HEK293T (cell line): ENCODE data around the gene MAGIX.
"Not testable (repeated sequence)": the region's sequence is repeated elsewhere in the genome, so short reads cannot be mapped to it uniquely, and the experiment has no call there.

Experiments
- CTCF ChIA-PET: fragments of 350-600 bp; formaldehyde crosslinking; extraction: SDS; loops from one replicate; lab custom pipeline; 2021; ENCODE audit warnings: antibody characterized with exemption, inconsistent platforms; lab: Yijun Ruan, JAX
- POLR2A ChIA-PET: fragments of 350-600 bp; formaldehyde crosslinking; extraction: SDS; loops from one replicate; lab custom pipeline; 2020; ENCODE audit warnings: antibody characterized with exemption, inconsistent platforms; lab: Yijun Ruan, JAX
- DNase-seq: peaks from one replicate; pipeline ENCODE4 v3.0.0; 2012; ENCODE audit warnings: mixed read lengths; ENCODE audit errors: extremely low spot score
- ARNT ChIP-seq: fragments of 450-650 bp; IDR thresholded peaks from 2 replicates; pipeline ENCODE4 v1.6.1; 2017; ENCODE audit warnings: mild to moderate bottlenecking
- BHLHE40 ChIP-seq: fragments of 450-650 bp; IDR thresholded peaks from 2 replicates; pipeline ENCODE4 v1.6.1; 2016; ENCODE audit warnings: mild to moderate bottlenecking, moderate library complexity, borderline replicate concordance
- CTBP1 ChIP-seq: fragments of 450-650 bp; IDR thresholded peaks from 2 replicates; pipeline ENCODE4 v1.6.1; 2016; ENCODE audit warnings: borderline replicate concordance
- ELF4 ChIP-seq: fragments of 450-650 bp; IDR thresholded peaks from 2 replicates; pipeline ENCODE4 v1.6.1; 2017; ENCODE audit warnings: antibody characterized with exemption
- FOXA1 ChIP-seq: fragments of 450-650 bp; IDR thresholded peaks from 2 replicates; pipeline ENCODE4 v1.6.1; 2016; ENCODE audit warnings: mild to moderate bottlenecking
- FOXK2 ChIP-seq: fragments of 450-650 bp; IDR thresholded peaks from 2 replicates; pipeline ENCODE4 v1.6.1; 2016; ENCODE audit warnings: mild to moderate bottlenecking
- FOXM1 ChIP-seq: fragments of 450-650 bp; IDR thresholded peaks from 2 replicates; pipeline ENCODE4 v1.6.1; 2017; ENCODE audit warnings: mild to moderate bottlenecking, borderline replicate concordance
- HDGF ChIP-seq: fragments of 450-650 bp; IDR thresholded peaks from 2 replicates; pipeline ENCODE4 v1.6.1; 2017; ENCODE audit warnings: antibody characterized with exemption, borderline replicate concordance
- L3MBTL2 ChIP-seq: fragments of 450-650 bp; conservative IDR thresholded peaks from 2 replicates; pipeline ENCODE4 v1.6.1; 2016; ENCODE audit warnings: mild to moderate bottlenecking
- LEF1 ChIP-seq: fragments of 450-650 bp; IDR thresholded peaks from 2 replicates; pipeline ENCODE4 v1.6.1; 2017; ENCODE audit warnings: mild to moderate bottlenecking, borderline replicate concordance
- NFRKB ChIP-seq: fragments of 450-650 bp; IDR thresholded peaks from 2 replicates; pipeline ENCODE4 v1.6.1; 2016; ENCODE audit warnings: mild to moderate bottlenecking, moderate library complexity
- PKNOX1 ChIP-seq: fragments of 450-650 bp; IDR thresholded peaks from 2 replicates; pipeline ENCODE4 v1.6.1; 2016
- SP1 ChIP-seq: fragments of 450-650 bp; IDR thresholded peaks from 2 replicates; pipeline ENCODE4 v1.6.1; 2017
- SUZ12 ChIP-seq: fragments of 450-650 bp; IDR thresholded peaks from 2 replicates; pipeline ENCODE4 v1.6.1; 2016; ENCODE audit warnings: mild to moderate bottlenecking
- TARDBP ChIP-seq: fragments of 450-650 bp; IDR thresholded peaks from 2 replicates; pipeline ENCODE4 v1.6.1; 2016
- ZNF384 ChIP-seq: fragments of 450-650 bp; IDR thresholded peaks from 2 replicates; pipeline ENCODE4 v1.6.1; 2016

Gene MAGIX

GRCh38 chrX:49162620-49163019, at the start of gene MAGIX:
Gene MAGIX, plus strand, starts transcription at chrX:49162758. Its CDS starts 132 bp downstream, at chrX:49162890.
- CTCF ChIA-PET = no interaction called here

GRCh38 chrX:49116076-49116475, 46.5 kb upstream of the MAGIX start:
- no peak for TF ChIP-seq LEF1
- no peak for TF ChIP-seq HDGF
- no peak for TF ChIP-seq SUZ12
- TF ChIP-seq CTBP1 = no peak
- TF ChIP-seq ARNT = no peak
- no peak for TF ChIP-seq BHLHE40
- TF ChIP-seq L3MBTL2 = no peak
- no peak for TF ChIP-seq FOXK2
- TF ChIP-seq FOXM1 = no peak
- TF ChIP-seq ZNF384 = no peak
- TF ChIP-seq ELF4 = no peak
- no peak for TF ChIP-seq FOXA1
- TF ChIP-seq TARDBP = no peak
- TF ChIP-seq PKNOX1 = no peak
- no peak for TF ChIP-seq SP1
- TF ChIP-seq NFRKB = no peak
- ChIA-PET POLR2A (no interaction called here), CTCF (no interaction called here)
- no peak for DNase-seq

More at GRCh38 chrX:49162620-49163019, at the start of gene MAGIX:
- TF ChIP-seq PKNOX1 (no peak), ARNT (no peak), LEF1 (no peak), ZNF384 (no peak), FOXA1 (no peak), HDGF (no peak), NFRKB (no peak), BHLHE40 (no peak), SUZ12 (no peak), TARDBP (no peak), CTBP1 (no peak), FOXK2 (no peak), SP1 (no peak)
- no peak for DNase-seq
- POLR2A ChIA-PET = no interaction called here

GRCh38 chrX:49116716-49117115, 45.8 kb upstream of the MAGIX start:
- no peak for DNase-seq
- CTCF ChIA-PET = no interaction called here
- no peak for TF ChIP-seq BHLHE40
- no peak for TF ChIP-seq CTBP1
- no peak for TF ChIP-seq FOXM1
- TF ChIP-seq NFRKB = no peak
- TF ChIP-seq ZNF384 = no peak
- POLR2A ChIA-PET = no interaction called here

- ChIA-PET POLR2A (no interaction called here), CTCF (no interaction called here)
- TF ChIP-seq L3MBTL2 (no peak), LEF1 (no peak), FOXA1 (no peak), ZNF384 (no peak), SUZ12 (no peak), NFRKB (no peak), TARDBP (no peak)
- no peak for DNase-seq
Observed at GRCh38 chrX:49117581-49117980, 45.0 kb upstream of the MAGIX start.

- TF ChIP-seq SP1 = no peak
- TF ChIP-seq L3MBTL2 = no peak
- no peak for TF ChIP-seq CTBP1
- TF ChIP-seq ARNT = no peak
- TF ChIP-seq PKNOX1 = no peak
- no peak for TF ChIP-seq LEF1
- no peak for TF ChIP-seq FOXM1
- no peak for TF ChIP-seq TARDBP
- TF ChIP-seq SUZ12 = no peak
- no peak for TF ChIP-seq BHLHE40
- no peak for TF ChIP-seq FOXK2
- TF ChIP-seq HDGF = no peak
- no peak for TF ChIP-seq ELF4
- no peak for TF ChIP-seq FOXA1
- TF ChIP-seq NFRKB = no peak
- ChIA-PET POLR2A (interaction anchor here (1.4 kb wide), 1 partner anchor 46 kb away, joined by 3 read pairs; the partner anchor contains the start of gene PRAF2), CTCF (no interaction called here)
- no peak for DNase-seq
Observed at GRCh38 chrX:49120091-49120490, 42.5 kb upstream of the MAGIX start.

- POLR2A ChIA-PET = interaction anchor here (0.6 to 0.9 kb wide), 2 partner anchors 14 to 50 kb away, joined by 3 read pairs; no protein-coding TSS in a partner anchor
- TF ChIP-seq FOXK2 = no peak
- DNase-seq = no peak
- CTCF ChIA-PET = no interaction called here
Observed at GRCh38 chrX:49122499-49122898, 40.1 kb upstream of the MAGIX start.

GRCh38 chrX:49127742-49128258, 34.8 kb upstream of the MAGIX start:
- DNase-seq, CTCF ChIA-PET: not testable (repeated sequence)
- POLR2A ChIA-PET = interaction anchor here (2.1 kb wide), 1 partner anchor 141 kb away, joined by 4 read pairs; the partner anchor contains the start of gene PPP1R3F
